ENCODE measurements around the gene PDE8A. TPM values are rescaled to one million over a fixed set of nuclear protein-coding genes. Genes with fewer than 3 reads are reported as not detected.

Gene PDE8A
- total and polyA plus RNA-seq, 10 of the 15 experiments (the other 5 are each of a cell fraction or from before 2014, with no cell fraction given), result 6.7 to 69.2 (median 27.2) TPM

DNA sequence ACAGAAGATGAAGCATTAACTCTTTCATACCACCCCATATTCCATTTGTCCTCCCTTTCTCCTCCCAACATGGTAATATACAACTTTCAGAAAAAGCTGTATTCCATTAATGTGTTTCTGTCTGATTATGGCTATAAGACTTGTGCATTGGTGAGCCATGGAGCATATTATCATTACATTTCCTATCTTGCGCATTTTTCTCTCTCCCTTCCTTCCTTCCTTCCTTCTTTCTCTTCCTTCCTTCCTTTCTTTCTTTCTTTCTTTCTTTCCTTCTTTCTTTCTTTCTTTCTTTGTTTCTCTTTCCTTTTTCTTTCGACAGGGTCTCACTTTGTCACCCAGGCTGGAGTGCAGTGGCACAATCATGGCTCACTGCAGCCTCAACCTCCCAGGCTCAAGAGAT lies 25.5 kb upstream of the PDE8A start:
- Histone ChIP-seq H3K79me2 (ENCODE audit: control insufficient read depth, insufficient read depth, low read length) (no peaks in the 10 kb centered on the region), H2AFZ (ENCODE audit: control insufficient read depth, low read depth, low read length) (no peak overlapping the region), H3K4me3 (no peak overlapping the region), H3K4me1 (ENCODE audit: control insufficient read depth, insufficient read depth, low read length) (no peaks in the 10 kb centered on the region), H3K27me3 (replicated peaks in 1 of 2; ENCODE audit: control insufficient read depth in 2 of 2, insufficient read depth in 2 of 2, low read length in 1 of 2) (peaks cover 0 to 3% of the 10 kb centered on the region in 2 experiments; a peak in 1 of 4 replicates), H3K9me3 (replicated peaks; ENCODE audit: control insufficient read depth, insufficient read depth, low read length) (no peaks in the 10 kb centered on the region), H3K36me3 (ENCODE audit: control insufficient read depth in 2 of 2, insufficient read depth in 2 of 2, low read length in 1 of 2) (no peaks in the 10 kb centered on the region), H3K27ac (ENCODE audit: control insufficient read depth, insufficient read depth) (no peak overlapping the region), H3K9ac (ENCODE audit: control insufficient read depth, insufficient read depth, low read length) (no peak overlapping the region), H4K20me1 (ENCODE audit: control insufficient read depth, insufficient read depth) (no peaks in the 10 kb centered on the region), H3K4me2 (ENCODE audit: control insufficient read depth, insufficient read depth) (no peak overlapping the region)
- BruUV-seq (replicated peaks), result no TSS peak
- ATAC-seq (no peak), DNase-seq (ENCODE audit: low read depth, low spot score) (no peak), FAIRE-seq (no peak)
- RAD21 ChIA-PET (ENCODE audit: unreplicated experiment), result interaction anchor here (0.7 to 3.4 kb wide), 3 partner anchors 24 to 117 kb away, joined by 3 to 36 read pairs (median 5); no protein-coding TSS in a partner anchor
- TF ChIP-seq PAX8 (IDR thresholded peaks at IDR 0.05) (no peak), PML (IDR thresholded peaks at IDR 0.05; ENCODE audit: low read length) (no peak), TARDBP (IDR thresholded peaks at IDR 0.05; ENCODE audit: borderline replicate concordance) (no peak), MTA3 (IDR thresholded peaks at IDR 0.05; ENCODE audit: borderline replicate concordance, low read length) (no peak), ZNF274 (IDR thresholded peaks at IDR 0.05; ENCODE audit: insufficient read depth, insufficient read length) (no peak), SRF (IDR thresholded peaks at IDR 0.05; ENCODE audit: low read depth in 2 of 2, low read length in 2 of 2) (no peak), RELB (IDR thresholded peaks at IDR 0.05; ENCODE audit: low read depth) (no peak), TCF3 (IDR thresholded peaks at IDR 0.05; ENCODE audit: borderline replicate concordance, insufficient read depth, low read depth, low read length) (no peak), NBN (IDR thresholded peaks at IDR 0.05) (no peak), CHD1 (IDR thresholded peaks at IDR 0.05; ENCODE audit: low read depth, low read length) (no peak), SREBF2 (IDR thresholded peaks at IDR 0.05; ENCODE audit: low read length) (no peak), IRF3 (IDR thresholded peaks at IDR 0.05) (no peak)
- TF ChIP-seq, protein P1, sequence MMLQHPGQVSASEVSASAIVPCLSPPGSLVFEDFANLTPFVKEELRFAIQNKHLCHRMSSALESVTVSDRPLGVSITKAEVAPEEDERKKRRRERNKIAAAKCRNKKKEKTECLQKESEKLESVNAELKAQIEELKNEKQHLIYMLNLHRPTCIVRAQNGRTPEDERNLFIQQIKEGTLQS (IDR thresholded peaks at IDR 0.05; ENCODE audit: borderline replicate concordance, extremely low read depth, low read depth, low read length), result no peak
- intact Hi-C loops (cut with micrococcal nuclease; ENCODE audit: unreplicated experiment), result no loop called here
- WGBS (ENCODE audit: insufficient coverage, insufficient replicate concordance, low lambda C conversion rate, missing lambda C conversion rate), result 27% methylated on average over 2 of the region's 2 CpGs
- in situ Hi-C loops (cut with MboI), result no loop called here
- CTCF ChIA-PET, result interaction anchor here (0.7 to 3.9 kb wide), 7 partner anchors 14 to 357 kb away, joined by 3 to 47 read pairs (median 3); no protein-coding TSS in a partner anchor
- SMC1A ChIA-PET (ENCODE audit: uncharacterized antibody, unreplicated experiment), result interaction anchor here (1.0 to 2.1 kb wide), 7 partner anchors 23 to 91 kb away, joined by 3 to 23 read pairs (median 4); no protein-coding TSS in a partner anchor
- POLR2A ChIA-PET, result interaction anchor here (0.7 kb wide), 1 partner anchor 25 kb away, joined by 4 read pairs; no protein-coding TSS in a partner anchor
